Ishikawa (cell line): ENCODE results near the gene HIGD1A.

Source experiments
- CEBPB ChIP-seq: IDR thresholded peaks from 2 replicates; pipeline ENCODE4 v1.6.1; 2012
- CREB1 ChIP-seq: IDR thresholded peaks from 2 replicates; pipeline ENCODE4 v1.6.1; 2012; ENCODE audit warnings: low read depth
- EGR1 ChIP-seq: IDR thresholded peaks from 2 replicates; pipeline ENCODE4 v1.6.1; 2012
- EP300 ChIP-seq: IDR thresholded peaks from 2 replicates; pipeline ENCODE4 v1.6.1; 2012; ENCODE audit warnings: borderline replicate concordance
- FOXM1 ChIP-seq: IDR thresholded peaks from 2 replicates; pipeline ENCODE4 v1.6.1; 2012; ENCODE audit warnings: low read depth, borderline replicate concordance
- NFIC ChIP-seq: IDR thresholded peaks from 2 replicates; pipeline ENCODE4 v1.6.1; 2012
- RAD21 ChIP-seq: IDR thresholded peaks from 2 replicates; pipeline ENCODE4 v1.6.1; 2012; ENCODE audit warnings: low read depth
- TAF1 ChIP-seq: IDR thresholded peaks from 2 replicates; pipeline ENCODE4 v1.6.1; 2012; ENCODE audit warnings: low read depth, mild to moderate bottlenecking
- TCF12 ChIP-seq: IDR thresholded peaks from 2 replicates; pipeline ENCODE4 v1.6.1; 2012; ENCODE audit warnings: low read depth
- YY1 ChIP-seq: IDR thresholded peaks from 2 replicates; pipeline ENCODE4 v1.6.1; 2012; ENCODE audit warnings: low read depth
- ZBTB7A ChIP-seq: IDR thresholded peaks from 2 replicates; pipeline ENCODE4 v1.6.1; 2012; ENCODE audit warnings: low read depth
- TF ChIP-seq, protein P1 (sequence below): IDR thresholded peaks from 2 replicates; pipeline ENCODE4 v1.6.1; 2012
- TF ChIP-seq, protein P2 (sequence below): IDR thresholded peaks from 2 replicates; pipeline ENCODE4 v1.6.1; 2012
- TF ChIP-seq, protein P3 (sequence below): IDR thresholded peaks from 2 replicates; pipeline ENCODE4 v1.6.1; 2012; ENCODE audit warnings: low read depth, mild to moderate bottlenecking

DNA sequence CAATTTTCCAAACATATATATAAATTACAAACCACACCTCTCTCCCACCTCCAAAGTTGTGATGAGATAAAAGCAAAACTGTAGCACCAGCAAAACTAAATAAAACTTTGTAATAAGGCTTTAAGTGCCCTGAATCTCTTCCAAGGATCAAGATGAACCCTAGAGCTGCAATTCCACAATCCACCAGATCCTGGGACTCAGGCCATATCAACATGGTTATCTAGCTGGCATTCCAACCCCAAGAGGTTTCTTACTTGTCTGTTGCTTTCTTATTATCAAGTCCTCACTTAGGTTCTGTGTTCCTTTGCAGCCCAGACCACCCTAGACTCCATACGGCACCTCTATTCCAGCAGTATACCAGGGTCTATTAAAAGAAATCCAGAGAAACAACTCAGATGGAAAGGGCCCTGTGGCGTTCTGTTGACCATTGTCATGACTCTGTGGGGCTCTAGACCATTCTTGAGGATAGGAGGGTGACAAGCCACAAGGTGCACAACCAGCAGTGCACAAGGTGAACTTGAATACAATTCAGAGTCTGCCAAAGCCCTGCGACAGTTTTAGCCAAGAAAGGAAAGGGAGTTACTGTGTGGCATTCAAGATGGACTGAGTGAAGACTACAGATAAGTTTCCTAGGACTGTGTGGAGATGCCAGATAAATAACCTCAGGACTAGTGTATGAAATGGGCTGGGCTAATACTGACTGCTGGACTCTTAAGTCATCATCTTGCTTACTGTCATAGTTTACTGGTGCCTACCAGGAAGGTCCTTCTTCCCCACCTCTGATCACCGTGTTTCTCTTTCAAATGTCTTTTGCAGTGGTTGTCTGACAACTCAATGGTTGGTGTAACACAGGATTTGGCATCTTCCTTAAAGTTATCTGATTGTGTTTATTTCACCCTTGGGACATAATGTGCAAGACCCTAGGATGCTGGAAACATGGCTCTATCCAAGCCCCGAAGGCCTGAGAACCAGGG lies 32.1 kb upstream of the HIGD1A start:
- TF ChIP-seq, protein P1, sequence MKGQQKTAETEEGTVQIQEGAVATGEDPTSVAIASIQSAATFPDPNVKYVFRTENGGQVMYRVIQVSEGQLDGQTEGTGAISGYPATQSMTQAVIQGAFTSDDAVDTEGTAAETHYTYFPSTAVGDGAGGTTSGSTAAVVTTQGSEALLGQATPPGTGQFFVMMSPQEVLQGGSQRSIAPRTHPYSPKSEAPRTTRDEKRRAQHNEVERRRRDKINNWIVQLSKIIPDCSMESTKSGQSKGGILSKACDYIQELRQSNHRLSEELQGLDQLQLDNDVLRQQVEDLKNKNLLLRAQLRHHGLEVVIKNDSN, result no peak
- no peak for TF ChIP-seq ZBTB7A
- TF ChIP-seq TAF1, result no peak
- no peak for TF ChIP-seq RAD21
- TF ChIP-seq YY1, result no peak
- TF ChIP-seq EP300, result no peak
- no peak for TF ChIP-seq TCF12
- no peak for TF ChIP-seq CREB1
- TF ChIP-seq CEBPB, result no peak
- TF ChIP-seq, protein P2, sequence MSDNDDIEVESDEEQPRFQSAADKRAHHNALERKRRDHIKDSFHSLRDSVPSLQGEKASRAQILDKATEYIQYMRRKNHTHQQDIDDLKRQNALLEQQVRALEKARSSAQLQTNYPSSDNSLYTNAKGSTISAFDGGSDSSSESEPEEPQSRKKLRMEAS, result no peak
- TF ChIP-seq FOXM1, result no peak
- TF ChIP-seq, protein P3, sequence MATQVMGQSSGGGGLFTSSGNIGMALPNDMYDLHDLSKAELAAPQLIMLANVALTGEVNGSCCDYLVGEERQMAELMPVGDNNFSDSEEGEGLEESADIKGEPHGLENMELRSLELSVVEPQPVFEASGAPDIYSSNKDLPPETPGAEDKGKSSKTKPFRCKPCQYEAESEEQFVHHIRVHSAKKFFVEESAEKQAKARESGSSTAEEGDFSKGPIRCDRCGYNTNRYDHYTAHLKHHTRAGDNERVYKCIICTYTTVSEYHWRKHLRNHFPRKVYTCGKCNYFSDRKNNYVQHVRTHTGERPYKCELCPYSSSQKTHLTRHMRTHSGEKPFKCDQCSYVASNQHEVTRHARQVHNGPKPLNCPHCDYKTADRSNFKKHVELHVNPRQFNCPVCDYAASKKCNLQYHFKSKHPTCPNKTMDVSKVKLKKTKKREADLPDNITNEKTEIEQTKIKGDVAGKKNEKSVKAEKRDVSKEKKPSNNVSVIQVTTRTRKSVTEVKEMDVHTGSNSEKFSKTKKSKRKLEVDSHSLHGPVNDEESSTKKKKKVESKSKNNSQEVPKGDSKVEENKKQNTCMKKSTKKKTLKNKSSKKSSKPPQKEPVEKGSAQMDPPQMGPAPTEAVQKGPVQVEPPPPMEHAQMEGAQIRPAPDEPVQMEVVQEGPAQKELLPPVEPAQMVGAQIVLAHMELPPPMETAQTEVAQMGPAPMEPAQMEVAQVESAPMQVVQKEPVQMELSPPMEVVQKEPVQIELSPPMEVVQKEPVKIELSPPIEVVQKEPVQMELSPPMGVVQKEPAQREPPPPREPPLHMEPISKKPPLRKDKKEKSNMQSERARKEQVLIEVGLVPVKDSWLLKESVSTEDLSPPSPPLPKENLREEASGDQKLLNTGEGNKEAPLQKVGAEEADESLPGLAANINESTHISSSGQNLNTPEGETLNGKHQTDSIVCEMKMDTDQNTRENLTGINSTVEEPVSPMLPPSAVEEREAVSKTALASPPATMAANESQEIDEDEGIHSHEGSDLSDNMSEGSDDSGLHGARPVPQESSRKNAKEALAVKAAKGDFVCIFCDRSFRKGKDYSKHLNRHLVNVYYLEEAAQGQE, result no peak
- no peak for TF ChIP-seq NFIC
- no peak for TF ChIP-seq EGR1
